ENCODE data around the gene FYN. TPM values are rescaled to one million over a fixed set of nuclear protein-coding genes. Genes with fewer than 3 reads are reported as not detected.

The FYN gene
- total RNA-seq, 2 experiments from 2014 or later = 521 to 547 TPM

GRCh38 chr6:111745186-111745585 lies 128.1 kb downstream of the FYN start:
- ChIA-PET POLR2A (no interaction called here), CTCF (no interaction called here)

GRCh38 chr6:111743862-111744692 lies 129.2 kb downstream of the FYN start:
- ChIA-PET POLR2A (no interaction called here), CTCF (interaction anchor here (1.1 to 1.5 kb wide), 3 partner anchors 25 to 299 kb away, joined by 3 to 4 read pairs (median 4); no protein-coding TSS in a partner anchor)

- ChIA-PET CTCF (interaction anchor here (1.1 to 1.5 kb wide), 4 partner anchors 10 to 300 kb away, joined by 3 to 5 read pairs (median 4); no protein-coding TSS in a partner anchor), POLR2A (no interaction called here)
Measured at GRCh38 chr6:111743360-111743759, 129.9 kb downstream of the FYN start.

- CTCF ChIA-PET = interaction anchor here (0.6 to 1.4 kb wide), 3 partner anchors 8 to 74 kb away, joined by 3 to 5 read pairs (median 3); no protein-coding TSS in a partner anchor
- POLR2A ChIA-PET = no interaction called here
Measured at GRCh38 chr6:111741177-111741952, 131.9 kb downstream of the FYN start.

- ChIA-PET CTCF (interaction anchor here (1.0 to 1.4 kb wide), 2 partner anchors 9 to 30 kb away, joined by 3 to 5 read pairs; no protein-coding TSS in a partner anchor), POLR2A (no interaction called here)
Measured at GRCh38 chr6:111740506-111740905, 132.7 kb downstream of the FYN start.

- ChIA-PET POLR2A (no interaction called here), CTCF (interaction anchor here (0.6 kb wide), 1 partner anchor 21 kb away, joined by 3 read pairs; no protein-coding TSS in a partner anchor)
Measured at GRCh38 chr6:111739257-111739696, 134.0 kb downstream of the FYN start.

- CTCF ChIA-PET = interaction anchor here (1.2 kb wide), 1 partner anchor 21 kb away, joined by 3 read pairs; no protein-coding TSS in a partner anchor
- POLR2A ChIA-PET = no interaction called here
Measured at GRCh38 chr6:111738631-111739030, 134.6 kb downstream of the FYN start.

- CTCF ChIA-PET = interaction anchor here (1.2 kb wide), 2 partner anchors 12 to 22 kb away, joined by 3 to 4 read pairs; no protein-coding TSS in a partner anchor
- POLR2A ChIA-PET = no interaction called here
Measured at GRCh38 chr6:111738156-111738555, 135.1 kb downstream of the FYN start.

- ChIA-PET CTCF (interaction anchor here (1.0 to 1.2 kb wide), 3 partner anchors 11 to 40 kb away, joined by 3 to 4 read pairs (median 3); no protein-coding TSS in a partner anchor), POLR2A (no interaction called here)
Measured at GRCh38 chr6:111737065-111737521, 136.2 kb downstream of the FYN start.

GRCh38 chr6:111736005-111736608 lies 137.1 kb downstream of the FYN start:
- POLR2A ChIA-PET = no interaction called here
- CTCF ChIA-PET = interaction anchor here (0.7 to 1.3 kb wide), 5 partner anchors 10 to 41 kb away, joined by 3 to 5 read pairs (median 3); no protein-coding TSS in a partner anchor

GRCh38 chr6:111734068-111735061 lies 138.9 kb downstream of the FYN start:
- ChIA-PET CTCF (interaction anchor here (1.4 kb wide), 1 partner anchor 32 kb away, joined by 3 read pairs; no protein-coding TSS in a partner anchor), POLR2A (no interaction called here)

- POLR2A ChIA-PET = interaction anchor here (0.5 to 1.1 kb wide), 2 partner anchors 16 to 18 kb away, joined by 4 to 7 read pairs; no protein-coding TSS in a partner anchor
- CTCF ChIA-PET = interaction anchor here (1.1 kb wide), 1 partner anchor 10 kb away, joined by 3 read pairs; no protein-coding TSS in a partner anchor
Measured at GRCh38 chr6:111732390-111732789, 140.9 kb downstream of the FYN start.

- CTCF ChIA-PET = interaction anchor here (1.1 kb wide), 1 partner anchor 9 kb away, joined by 3 read pairs; no protein-coding TSS in a partner anchor
- POLR2A ChIA-PET = interaction anchor here (0.5 to 1.1 kb wide), 2 partner anchors 16 to 18 kb away, joined by 4 to 7 read pairs; no protein-coding TSS in a partner anchor
Measured at GRCh38 chr6:111731456-111732195, 141.6 kb downstream of the FYN start.

GRCh38 chr6:111730864-111731263 lies 142.4 kb downstream of the FYN start:
- ChIA-PET CTCF (no interaction called here), POLR2A (no interaction called here)

- CTCF ChIA-PET = interaction anchor here (2.1 kb wide), 1 partner anchor 18 kb away, joined by 4 read pairs; no protein-coding TSS in a partner anchor
- POLR2A ChIA-PET = no interaction called here
Measured at GRCh38 chr6:111727802-111728201, 145.4 kb downstream of the FYN start.

- ChIA-PET POLR2A (no interaction called here), CTCF (interaction anchor here (1.1 to 2.1 kb wide), 2 partner anchors 17 to 43 kb away, joined by 3 to 4 read pairs; no protein-coding TSS in a partner anchor)
Measured at GRCh38 chr6:111727041-111727440, 146.2 kb downstream of the FYN start.
